HepG2 (cell line): ENCODE measurements around the gene ACSL5. TPM values are rescaled to one million over a fixed set of nuclear protein-coding genes. Genes with fewer than 3 reads are reported as not detected.

Source experiments
- FOXK2 ChIP-seq: fragments of 450-650 bp; IDR thresholded peaks from 2 replicates; pipeline ENCODE4 v1.6.1; 2016
- KDM5A ChIP-seq: fragments of 200-600 bp; sonication (generic); IDR thresholded peaks from 2 replicates; pipeline ENCODE4 v1.7.0; 2018; ENCODE audit warnings: antibody characterized with exemption, mild to moderate bottlenecking, low read length, borderline replicate concordance
- ONECUT2 ChIP-seq: sonication (generic); formaldehyde crosslinking; IDR thresholded peaks from 2 replicates; pipeline ENCODE4 v1.4.0; 2020; ENCODE audit warnings: missing genetic modification reagents
- RCOR2 ChIP-seq: IDR thresholded peaks from 2 replicates; pipeline ENCODE4 v1.6.1; 2016; ENCODE audit warnings: missing biosample characterization, missing genetic modification reagents
- RXRA ChIP-seq: sonication (generic); formaldehyde crosslinking; IDR thresholded peaks from 2 replicates; pipeline ENCODE4 v1.5.1; 2020; ENCODE audit warnings: missing genetic modification reagents
- SKIL ChIP-seq: sonication (generic); formaldehyde crosslinking; IDR thresholded peaks from 2 replicates; pipeline ENCODE4 v1.8.0; 2022; ENCODE audit warnings: missing genetic modification reagents, mild to moderate bottlenecking, moderate library complexity, borderline replicate concordance
- THAP7 ChIP-seq: sonication (generic); formaldehyde crosslinking; IDR thresholded peaks from 2 replicates; pipeline ENCODE4 v1.8.1; 2023; ENCODE audit warnings: mild to moderate bottlenecking, missing genetic modification reagents
- ZNF292 ChIP-seq: sonication (generic); formaldehyde crosslinking; IDR thresholded peaks from 2 replicates; pipeline ENCODE4 v1.8.1; 2022; ENCODE audit warnings: mild to moderate bottlenecking, low read depth, missing genetic modification reagents, borderline replicate concordance
- ZNF350 ChIP-seq: sonication (generic); formaldehyde crosslinking; IDR thresholded peaks from 2 replicates; pipeline ENCODE4 v1.4.0; 2020; ENCODE audit warnings: mild to moderate bottlenecking, low read depth, missing genetic modification reagents, borderline replicate concordance
- ZNF724P ChIP-seq: sonication (generic); formaldehyde crosslinking; IDR thresholded peaks from 2 replicates; pipeline ENCODE4 v1.8.0; 2022; ENCODE audit warnings: missing genetic modification reagents, borderline replicate concordance
- polyA plus RNA-seq, 8 experiments: library from polyadenylated mRNA; depleted of rRNA in 3 of 8; stranded (reverse) in 7 of 8; unstranded in 1 of 8; fragments of >200 nt; fragmentation: Illumina TruSeq in 4 of 8; extraction: Trizol in 4 of 8; gene quantifications; 2 replicates each; pipeline versions ENCODE4 v1.2.1 to v1.2.3, GENCODE V29; 2011 to 2016; ENCODE audit warnings: low read depth in 4 of 8, missing spikeins in 1 of 8, mixed read lengths in 1 of 8; ENCODE audit not compliant: insufficient read depth in 1 of 8
- total RNA-seq, 5 experiments: library from RNA; depleted of rRNA; stranded (reverse); fragments of >200 nt; fragmentation: Illumina TruSeq; extraction: Trizol; gene quantifications; 2 replicates each; pipeline ENCODE4 v1.2.3, GENCODE V29; 2016; ENCODE audit warnings: low read depth in 1 of 5

ACSL5 gene
- total and polyA plus RNA-seq, 2 of the 13 experiments (the other 11 are each of a cell fraction or from before 2014, with no cell fraction given), result 56.4 to 82.5 TPM

- TF ChIP-seq FOXK2 (no peak), ONECUT2 (CRISPR knock-in tag) (peak; percentile 66; the same call in 1 of the 2 replicates), RXRA (CRISPR knock-in tag) (peak; percentile 82; the same call in 1 of the 2 replicates), THAP7 (CRISPR knock-in tag) (no peak), ZNF724P (CRISPR knock-in tag) (no peak), KDM5A (no peak), RCOR2 (CRISPR knock-in tag) (peak; percentile 62; the same call in 1 of the 2 replicates), ZNF292 (peak; percentile 57; the same call in 1 of the 2 replicates), ZNF350 (peak; percentile 36; the same call in 1 of the 2 replicates), SKIL (CRISPR knock-in tag) (peak; percentile 40; the same call in 1 of the 2 replicates)
Measured at GRCh38 chr10:112379635-112380296, 5.8 kb downstream of the ACSL5 start (continued).
